ENCODE results near the gene PEX11A.

PEX11A gene

GRCh38 chr15:89649013-89649625, 41.4 kb downstream of the PEX11A start (continued):
- TF ChIP-seq PRDM10 (tag by site-specific recombination; IDR thresholded peaks at IDR 0.05) (no peak), ZNF621 (tag by site-specific recombination; IDR thresholded peaks at IDR 0.05) (no peak), ZNF639 (tag by site-specific recombination; IDR thresholded peaks at IDR 0.05) (no peak), MEIS1 (CRISPR knock-in tag; IDR thresholded peaks at IDR 0.05; ENCODE audit: borderline replicate concordance) (no peak)

GRCh38 chr15:89648106-89649012, 42.2 kb downstream of the PEX11A start:
- ChIA-PET POLR2A (interaction anchor here (0.9 kb wide), 1 partner anchor 102 kb away, joined by 3 read pairs; no protein-coding TSS in a partner anchor), CTCF (interaction anchor here (0.6 to 3.3 kb wide), 18 partner anchors 8 to 439 kb away, joined by 3 to 36 read pairs (median 4); partner anchors contain the start of gene MESP1)
- Histone ChIP-seq H3K4me1 (ENCODE audit: control insufficient read depth, insufficient read depth, low read length) (no peaks in the 10 kb centered on the region), H3K27ac (ENCODE audit: extremely low read depth, low read depth, low read length) (no peak overlapping the region), H3K4me3 (ENCODE audit: low read depth, low read length) (no peak overlapping the region), H3K9me3 (ENCODE audit: control insufficient read depth, insufficient read depth, low read depth, low read length) (no peaks in the 10 kb centered on the region), H3K36me3 (ENCODE audit: control insufficient read depth in 2 of 2, insufficient read depth in 1 of 2, low read length in 2 of 2) (peaks cover 27 to 81% of the 10 kb centered on the region in 2 experiments)
- no peak for TF ChIP-seq ZNF37A (tag by site-specific recombination; IDR thresholded peaks at IDR 0.05)
- TF ChIP-seq, protein P1, sequence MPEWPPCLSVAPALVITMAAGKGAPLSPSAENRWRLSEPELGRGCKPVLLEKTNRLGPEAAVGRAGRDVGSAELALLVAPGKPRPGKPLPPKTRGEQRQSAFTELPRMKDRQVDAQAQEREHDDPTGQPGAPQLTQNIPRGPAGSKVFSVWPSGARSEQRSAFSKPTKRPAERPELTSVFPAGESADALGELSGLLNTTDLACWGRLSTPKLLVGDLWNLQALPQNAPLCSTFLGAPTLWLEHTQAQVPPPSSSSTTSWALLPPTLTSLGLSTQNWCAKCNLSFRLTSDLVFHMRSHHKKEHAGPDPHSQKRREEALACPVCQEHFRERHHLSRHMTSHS (tag by site-specific recombination; IDR thresholded peaks at IDR 0.05) = no peak
- TF ChIP-seq ZNF692 (tag by site-specific recombination; IDR thresholded peaks at IDR 0.05) = no peak
- TF ChIP-seq KLF10 (tag by site-specific recombination; IDR thresholded peaks at IDR 0.05) = no peak
- no peak for TF ChIP-seq KLF1 (tag by site-specific recombination; IDR thresholded peaks at IDR 0.05)
- TF ChIP-seq, protein P2, sequence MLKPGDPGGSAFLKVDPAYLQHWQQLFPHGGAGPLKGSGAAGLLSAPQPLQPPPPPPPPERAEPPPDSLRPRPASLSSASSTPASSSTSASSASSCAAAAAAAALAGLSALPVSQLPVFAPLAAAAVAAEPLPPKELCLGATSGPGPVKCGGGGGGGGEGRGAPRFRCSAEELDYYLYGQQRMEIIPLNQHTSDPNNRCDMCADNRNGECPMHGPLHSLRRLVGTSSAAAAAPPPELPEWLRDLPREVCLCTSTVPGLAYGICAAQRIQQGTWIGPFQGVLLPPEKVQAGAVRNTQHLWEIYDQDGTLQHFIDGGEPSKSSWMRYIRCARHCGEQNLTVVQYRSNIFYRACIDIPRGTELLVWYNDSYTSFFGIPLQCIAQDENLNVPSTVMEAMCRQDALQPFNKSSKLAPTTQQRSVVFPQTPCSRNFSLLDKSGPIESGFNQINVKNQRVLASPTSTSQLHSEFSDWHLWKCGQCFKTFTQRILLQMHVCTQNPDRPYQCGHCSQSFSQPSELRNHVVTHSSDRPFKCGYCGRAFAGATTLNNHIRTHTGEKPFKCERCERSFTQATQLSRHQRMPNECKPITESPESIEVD (tag by site-specific recombination; IDR thresholded peaks at IDR 0.05) = no peak
- no peak for TF ChIP-seq OVOL3 (tag by site-specific recombination; IDR thresholded peaks at IDR 0.05)
- TF ChIP-seq SALL2 (tag by site-specific recombination; IDR thresholded peaks at IDR 0.05; ENCODE audit: borderline replicate concordance) = no peak
- no peak for TF ChIP-seq ZNF341 (tag by site-specific recombination; IDR thresholded peaks at IDR 0.05; ENCODE audit: low read depth)
- TF ChIP-seq ZNF560 (tag by site-specific recombination; IDR thresholded peaks at IDR 0.05; ENCODE audit: borderline replicate concordance) = no peak

All from HEK293 (cell line).